Prostate gland (tissue), 2 donors: ENCODE measurements around the gene NFATC2IP.

Source experiments
- POLR2A ChIP-seq: fragments of 450-650 bp; IDR thresholded peaks from one replicate; pipeline ENCODE4 v1.6.1; 2016; ENCODE audit warnings: antibody characterized with exemption, mild to moderate bottlenecking
- POLR2AphosphoS5 ChIP-seq: sonication (generic); formaldehyde crosslinking; IDR thresholded peaks from one replicate; pipeline ENCODE4 v1.6.1; 2017; ENCODE audit warnings: antibody characterized with exemption
- TF ChIP-seq, protein P1 (sequence below), 4 experiments: fragments of 200-600 bp in 2 of 4; fragments of 450-650 bp in 2 of 4; sonication (generic) in 2 of 4; IDR thresholded peaks; 1 replicate in 3 of 4; 2 replicates in 1 of 4; pipeline ENCODE4 v1.5.1; 2016 to 2019; ENCODE audit warnings: antibody characterized with exemption in 4 of 4, mild to moderate bottlenecking in 2 of 4, moderate library complexity in 2 of 4

- TF ChIP-seq, protein P1, sequence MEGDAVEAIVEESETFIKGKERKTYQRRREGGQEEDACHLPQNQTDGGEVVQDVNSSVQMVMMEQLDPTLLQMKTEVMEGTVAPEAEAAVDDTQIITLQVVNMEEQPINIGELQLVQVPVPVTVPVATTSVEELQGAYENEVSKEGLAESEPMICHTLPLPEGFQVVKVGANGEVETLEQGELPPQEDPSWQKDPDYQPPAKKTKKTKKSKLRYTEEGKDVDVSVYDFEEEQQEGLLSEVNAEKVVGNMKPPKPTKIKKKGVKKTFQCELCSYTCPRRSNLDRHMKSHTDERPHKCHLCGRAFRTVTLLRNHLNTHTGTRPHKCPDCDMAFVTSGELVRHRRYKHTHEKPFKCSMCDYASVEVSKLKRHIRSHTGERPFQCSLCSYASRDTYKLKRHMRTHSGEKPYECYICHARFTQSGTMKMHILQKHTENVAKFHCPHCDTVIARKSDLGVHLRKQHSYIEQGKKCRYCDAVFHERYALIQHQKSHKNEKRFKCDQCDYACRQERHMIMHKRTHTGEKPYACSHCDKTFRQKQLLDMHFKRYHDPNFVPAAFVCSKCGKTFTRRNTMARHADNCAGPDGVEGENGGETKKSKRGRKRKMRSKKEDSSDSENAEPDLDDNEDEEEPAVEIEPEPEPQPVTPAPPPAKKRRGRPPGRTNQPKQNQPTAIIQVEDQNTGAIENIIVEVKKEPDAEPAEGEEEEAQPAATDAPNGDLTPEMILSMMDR (IDR thresholded peaks at IDR 0.05), result no peak
- TF ChIP-seq POLR2AphosphoS5 (no peak), POLR2A (no peak)
These were observed 30.2 kb downstream of the NFATC2IP start for GRCh38 chr16:28980929-28981328.
